ENCODE data around the gene ABLIM2. TPM values are rescaled to one million over a fixed set of nuclear protein-coding genes. Genes with fewer than 3 reads are reported as not detected.
A peak's percentile ranks its signal among the peaks of the same experiment; 100 is the strongest.

Gene ABLIM2
- polyA plus RNA-seq, 2 of the 4 experiments (the other 2 are of a cell fraction), result 0.21 to 0.40 TPM

GRCh38 chr4:7955393-7955792, 203.2 kb downstream of the ABLIM2 start:
- CTCF ChIA-PET, result interaction anchor here (2.5 kb wide), 1 partner anchor 10 kb away, joined by 8 read pairs; no protein-coding TSS in a partner anchor

GRCh38 chr4:7952615-7953014, 206.0 kb downstream of the ABLIM2 start:
- H3K4me3 ChIP-seq, result no peak overlapping the region
- POLR2A ChIA-PET, result no interaction called here
- no peak for DNase-seq (ENCODE audit: low read depth in 1 of 2, low spot score in 1 of 2)
- H3K4me1 ChIP-seq, result peaks cover 13% of the 10 kb centered on the region
- CTCF ChIA-PET, result interaction anchor here (0.8 to 2.1 kb wide), 5 partner anchors 10 to 35 kb away, joined by 4 to 11 read pairs (median 6); no protein-coding TSS in a partner anchor
- TF ChIP-seq CHD4 (IDR thresholded peaks at IDR 0.05; ENCODE audit: borderline replicate concordance), result no peak
- TF ChIP-seq BHLHE40 (IDR thresholded peaks at IDR 0.05; ENCODE audit: low read depth, low read length), result no peak
- no peak for TF ChIP-seq BCL3 (IDR thresholded peaks at IDR 0.05)
- TF ChIP-seq USF2 (IDR thresholded peaks at IDR 0.05), result no peak
- H3K4me2 ChIP-seq, result no peak overlapping the region
- H3K27ac ChIP-seq, result no peak overlapping the region
- no peak for FAIRE-seq
- peaks cover 6% of the 10 kb centered on the region for H3K9me3 ChIP-seq
- no peak for ATAC-seq
- WGBS (ENCODE audit: missing lambda C conversion rate), result 86% methylated on average over 9 of the region's 9 CpGs

More at GRCh38 chr4:7955393-7955792, 203.2 kb downstream of the ABLIM2 start:
- DNase-seq (ENCODE audit: low read depth in 1 of 2, low spot score in 1 of 2) (no peak), ATAC-seq (no peak), FAIRE-seq (no peak)
- Histone ChIP-seq H3K4me3 (no peak overlapping the region), H3K4me1 (peaks cover 36% of the 10 kb centered on the region), H3K9me3 (peaks cover 6% of the 10 kb centered on the region), H3K4me2 (no peak overlapping the region), H3K27ac (peak overlapping the region; percentile 62 to 97; a peak in 4 of 6 replicates)
- POLR2A ChIA-PET, result no interaction called here
- 94% methylated on average over 4 of the region's 4 CpGs for WGBS (ENCODE audit: missing lambda C conversion rate)
- TF ChIP-seq POLR2AphosphoS2 (conservative IDR thresholded peaks at IDR 0.05; ENCODE audit: low read length) (no peak), HOXA7 (CRISPR knock-in tag; IDR thresholded peaks at IDR 0.05) (no peak), PBX3 (IDR thresholded peaks at IDR 0.05) (no peak), HDAC2 (IDR thresholded peaks at IDR 0.05) (no peak), RAD21 (conservative IDR thresholded peaks at IDR 0.05 in 1 of 2, IDR thresholded peaks at IDR 0.05 in 1 of 2) (no peak), CHD2 (IDR thresholded peaks at IDR 0.05; ENCODE audit: low read length, partially characterized antibody) (no peak), ZNF302 (CRISPR knock-in tag; IDR thresholded peaks at IDR 0.05) (no peak), RCOR1 (IDR thresholded peaks at IDR 0.05; ENCODE audit: low read depth, low read length) (no peak), KDM5A (IDR thresholded peaks at IDR 0.05) (no peak), RNF2 (IDR thresholded peaks at IDR 0.05; ENCODE audit: borderline replicate concordance, low read depth) (no peak), JUN (IDR thresholded peaks at IDR 0.05) (no peak), ZFP36 (IDR thresholded peaks at IDR 0.05; ENCODE audit: borderline replicate concordance, partially characterized antibody) (no peak), SMC3 (IDR thresholded peaks at IDR 0.05) (no peak), KDM1A (IDR thresholded peaks at IDR 0.05; ENCODE audit: low read depth) (no peak), HOXB5 (CRISPR knock-in tag; IDR thresholded peaks at IDR 0.05) (no peak), GATA3 (IDR thresholded peaks at IDR 0.05; ENCODE audit: borderline replicate concordance) (no peak), RARB (CRISPR knock-in tag; IDR thresholded peaks at IDR 0.05) (no peak), TP53 (CRISPR knock-in tag; IDR thresholded peaks at IDR 0.05) (no peak)
